ENCODE results near the gene GRIN2A.

The GRIN2A gene

DNA sequence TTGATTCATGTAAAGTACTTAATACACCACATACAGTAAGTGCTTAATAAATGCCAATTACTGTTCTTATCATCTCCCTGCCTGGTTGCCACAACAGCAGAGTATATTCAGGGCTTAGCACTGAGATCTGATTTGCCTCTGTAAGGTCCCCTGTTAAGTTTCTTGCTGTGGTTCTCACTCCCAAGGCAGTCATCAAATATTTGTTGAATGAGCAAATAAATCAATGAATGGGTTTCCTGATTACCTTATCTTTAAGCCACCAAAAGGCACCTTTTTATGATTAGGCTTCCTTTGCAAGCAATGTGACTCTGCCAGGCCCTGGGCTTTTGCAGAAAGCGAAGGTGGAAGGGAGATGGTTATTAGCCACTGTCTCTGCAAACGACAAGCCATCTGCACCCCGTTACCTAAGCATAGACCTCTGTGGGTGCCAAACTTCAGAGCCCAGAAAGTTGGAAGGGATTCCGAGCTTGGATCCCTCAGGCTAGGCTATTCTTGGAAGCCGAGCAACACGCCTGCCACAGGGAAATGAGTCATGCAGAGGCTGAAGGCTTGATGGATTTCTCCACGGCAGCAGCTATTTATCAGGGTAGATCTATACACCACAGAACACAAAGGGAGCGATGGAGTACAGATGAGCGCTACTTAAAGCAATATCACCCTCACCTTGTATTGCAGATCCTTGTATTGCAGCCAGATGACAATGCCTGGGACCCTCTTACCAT, 102.0 kb downstream of the GRIN2A start:
- no peaks in the 10 kb centered on the region for H3K36me3 ChIP-seq (ENCODE audit: control insufficient read depth, insufficient read depth, low read length)
- H3K27me3 ChIP-seq (ENCODE audit: control insufficient read depth, insufficient read depth, low read length, poor library complexity, severe bottlenecking) = no peaks in the 10 kb centered on the region
- WGBS, 2 experiments = 82 to 87% methylated on average over 9 of the region's 9 CpGs
- H3K4me1 ChIP-seq (ENCODE audit: control insufficient read depth, insufficient read depth, low read length) = peaks cover 17% of the 10 kb centered on the region
- no peaks in the 10 kb centered on the region for H3K9me3 ChIP-seq (ENCODE audit: control insufficient read depth, low read length)
- H3K27ac ChIP-seq (ENCODE audit: insufficient read depth, low read depth, low read length, poor library complexity, severe bottlenecking) = no peak overlapping the region
- no peak overlapping the region for H3K4me3 ChIP-seq (ENCODE audit: insufficient read depth, low read depth, low read length)

DNA sequence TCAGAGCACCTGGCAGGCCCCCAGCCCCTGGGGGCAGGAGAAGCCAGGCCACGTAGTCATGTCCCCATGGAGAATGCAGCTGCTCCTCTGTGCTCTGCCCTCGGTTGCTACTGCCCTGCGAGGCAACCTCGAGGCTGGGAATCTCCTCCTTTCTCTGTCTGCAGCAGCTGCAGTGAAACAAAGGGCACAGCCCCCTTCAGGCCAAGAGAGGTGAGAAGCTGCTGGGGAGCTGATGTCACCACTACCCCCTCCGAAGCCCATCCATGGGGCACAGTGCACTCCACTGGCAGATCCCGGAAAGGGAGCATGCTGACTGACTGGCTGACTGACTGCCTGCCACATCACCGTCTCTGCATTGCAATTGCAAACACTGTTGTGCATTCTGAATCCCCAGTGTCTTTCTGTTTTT, 103.7 kb downstream of the GRIN2A start:
- H3K9me3 ChIP-seq (ENCODE audit: control insufficient read depth, low read length) = no peaks in the 10 kb centered on the region
- peaks cover 17% of the 10 kb centered on the region for H3K4me1 ChIP-seq (ENCODE audit: control insufficient read depth, insufficient read depth, low read length)
- H3K27ac ChIP-seq (ENCODE audit: insufficient read depth, low read depth, low read length, poor library complexity, severe bottlenecking) = no peak overlapping the region
- WGBS, 2 experiments = 33 to 38% methylated on average over 7 of the region's 7 CpGs
- no peak overlapping the region for H3K4me3 ChIP-seq (ENCODE audit: insufficient read depth, low read depth, low read length)
- no peaks in the 10 kb centered on the region for H3K36me3 ChIP-seq (ENCODE audit: control insufficient read depth, insufficient read depth, low read length)
- H3K27me3 ChIP-seq (ENCODE audit: control insufficient read depth, insufficient read depth, low read length, poor library complexity, severe bottlenecking) = no peaks in the 10 kb centered on the region

DNA sequence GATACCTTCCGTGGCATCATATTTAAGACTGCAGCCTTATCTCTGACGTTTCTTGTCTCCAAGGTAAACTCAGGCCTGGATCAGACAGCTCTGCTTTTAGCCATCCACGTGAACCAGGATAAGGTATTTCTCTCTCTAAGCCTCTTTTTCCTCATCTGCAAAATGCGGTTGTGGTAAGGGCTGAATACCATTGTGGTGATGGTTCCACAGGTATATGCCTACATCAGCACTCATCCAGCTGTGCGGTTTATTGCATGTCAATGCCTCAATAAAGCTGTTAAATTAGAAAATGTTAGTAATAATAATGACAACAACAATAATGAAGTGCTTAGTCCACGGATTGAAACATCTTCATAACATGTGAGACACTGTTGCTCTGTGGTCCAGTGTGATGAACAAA, 104.4 kb downstream of the GRIN2A start:
- Histone ChIP-seq H3K27me3 (ENCODE audit: control insufficient read depth, insufficient read depth, low read length, poor library complexity, severe bottlenecking) (no peaks in the 10 kb centered on the region), H3K36me3 (ENCODE audit: control insufficient read depth, insufficient read depth, low read length) (no peaks in the 10 kb centered on the region), H3K4me3 (ENCODE audit: insufficient read depth, low read depth, low read length) (no peak overlapping the region), H3K9me3 (ENCODE audit: control insufficient read depth, low read length) (no peaks in the 10 kb centered on the region), H3K27ac (ENCODE audit: insufficient read depth, low read depth, low read length, poor library complexity, severe bottlenecking) (peak overlapping the region; percentile 9), H3K4me1 (ENCODE audit: control insufficient read depth, insufficient read depth, low read length) (peaks cover 17% of the 10 kb centered on the region)
- 95 to 98% methylated on average over 5 of the region's 6 CpGs for WGBS, 2 experiments

- Histone ChIP-seq H3K27ac (ENCODE audit: insufficient read depth, low read depth, low read length, poor library complexity, severe bottlenecking) (no peak overlapping the region), H3K36me3 (ENCODE audit: control insufficient read depth, insufficient read depth, low read length) (no peaks in the 10 kb centered on the region), H3K27me3 (ENCODE audit: control insufficient read depth, insufficient read depth, low read length, poor library complexity, severe bottlenecking) (no peaks in the 10 kb centered on the region), H3K4me1 (ENCODE audit: control insufficient read depth, insufficient read depth, low read length) (peaks cover 17% of the 10 kb centered on the region), H3K9me3 (ENCODE audit: control insufficient read depth, low read length) (no peaks in the 10 kb centered on the region), H3K4me3 (ENCODE audit: insufficient read depth, low read depth, low read length) (no peak overlapping the region)
- 81 to 82% methylated on average over 5 of the region's 5 CpGs for WGBS, 2 experiments
These were observed 106.2 kb downstream of the GRIN2A start for GRCh38 chr16:10076037-10076436.

- Histone ChIP-seq H3K27me3 (ENCODE audit: control insufficient read depth, insufficient read depth, low read length, poor library complexity, severe bottlenecking) (no peaks in the 10 kb centered on the region), H3K9me3 (ENCODE audit: control insufficient read depth, low read length) (no peaks in the 10 kb centered on the region), H3K27ac (ENCODE audit: insufficient read depth, low read depth, low read length, poor library complexity, severe bottlenecking) (no peak overlapping the region), H3K4me3 (ENCODE audit: insufficient read depth, low read depth, low read length) (no peak overlapping the region), H3K4me1 (ENCODE audit: control insufficient read depth, insufficient read depth, low read length) (no peaks in the 10 kb centered on the region), H3K36me3 (ENCODE audit: control insufficient read depth, insufficient read depth, low read length) (no peaks in the 10 kb centered on the region)
- WGBS, 2 experiments = 95 to 98% methylated on average over 4 of the region's 4 CpGs
These were observed 111.6 kb downstream of the GRIN2A start for GRCh38 chr16:10070591-10070990.

DNA sequence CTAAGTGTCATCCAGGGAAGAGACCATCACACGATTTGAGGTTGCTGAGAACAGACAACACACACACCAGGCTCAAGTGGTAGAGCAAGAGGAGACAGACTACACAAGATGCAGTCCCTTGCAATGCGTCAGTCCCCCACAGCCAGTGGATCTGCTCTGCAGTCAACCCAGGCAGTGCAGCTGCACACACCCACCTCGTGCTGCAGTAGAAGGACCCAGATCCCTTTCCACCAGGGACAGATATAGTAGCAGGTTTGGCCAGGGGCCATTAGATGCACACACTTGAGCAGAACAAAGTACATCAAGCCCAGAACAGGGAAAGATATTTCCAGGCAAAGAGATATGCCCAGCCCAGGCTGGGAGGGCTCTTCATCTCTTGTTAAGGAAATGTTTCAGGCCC, 112.9 kb downstream of the GRIN2A start:
- Histone ChIP-seq H3K27me3 (ENCODE audit: control insufficient read depth, insufficient read depth, low read length, poor library complexity, severe bottlenecking) (no peaks in the 10 kb centered on the region), H3K4me1 (ENCODE audit: control insufficient read depth, insufficient read depth, low read length) (no peaks in the 10 kb centered on the region), H3K9me3 (ENCODE audit: control insufficient read depth, low read length) (no peaks in the 10 kb centered on the region), H3K27ac (ENCODE audit: insufficient read depth, low read depth, low read length, poor library complexity, severe bottlenecking) (no peak overlapping the region), H3K36me3 (ENCODE audit: control insufficient read depth, insufficient read depth, low read length) (no peaks in the 10 kb centered on the region), H3K4me3 (ENCODE audit: insufficient read depth, low read depth, low read length) (no peak overlapping the region)
- WGBS, 2 experiments = 92 to 94% methylated on average over 3 of the region's 3 CpGs

GRCh38 chr16:10067835-10068234, 114.4 kb downstream of the GRIN2A start:
- Histone ChIP-seq H3K4me1 (ENCODE audit: control insufficient read depth, insufficient read depth, low read length) (no peaks in the 10 kb centered on the region), H3K27me3 (ENCODE audit: control insufficient read depth, insufficient read depth, low read length, poor library complexity, severe bottlenecking) (no peaks in the 10 kb centered on the region), H3K27ac (ENCODE audit: insufficient read depth, low read depth, low read length, poor library complexity, severe bottlenecking) (no peak overlapping the region), H3K4me3 (ENCODE audit: insufficient read depth, low read depth, low read length) (no peak overlapping the region), H3K36me3 (ENCODE audit: control insufficient read depth, insufficient read depth, low read length) (no peaks in the 10 kb centered on the region), H3K9me3 (ENCODE audit: control insufficient read depth, low read length) (no peaks in the 10 kb centered on the region)
- WGBS, 2 experiments = 58 to 76% methylated on average over 2 of the region's 2 CpGs

DNA sequence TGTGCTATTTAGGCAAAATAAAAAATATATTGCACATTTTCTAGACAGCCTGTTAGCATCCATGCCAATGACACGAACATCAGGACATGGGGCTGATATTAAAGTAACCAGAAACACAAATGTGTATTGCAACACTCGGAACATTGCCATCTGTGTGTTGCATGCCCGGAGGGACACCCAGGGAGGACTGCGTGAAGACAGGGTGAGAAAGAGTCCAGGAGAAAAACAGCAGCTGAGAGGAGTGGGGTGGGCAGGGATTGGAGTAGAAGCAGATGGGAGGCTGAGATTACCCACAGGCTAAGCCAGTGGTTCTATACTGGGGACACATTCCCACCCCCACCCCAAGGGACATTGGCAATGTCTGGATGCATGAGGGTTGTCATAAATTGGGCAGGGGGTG, 114.8 kb downstream of the GRIN2A start:
- no peak overlapping the region for H3K4me3 ChIP-seq (ENCODE audit: insufficient read depth, low read depth, low read length)
- no peaks in the 10 kb centered on the region for H3K9me3 ChIP-seq (ENCODE audit: control insufficient read depth, low read length)
- no peaks in the 10 kb centered on the region for H3K4me1 ChIP-seq (ENCODE audit: control insufficient read depth, insufficient read depth, low read length)
- H3K36me3 ChIP-seq (ENCODE audit: control insufficient read depth, insufficient read depth, low read length) = no peaks in the 10 kb centered on the region
- H3K27ac ChIP-seq (ENCODE audit: insufficient read depth, low read depth, low read length, poor library complexity, severe bottlenecking) = no peak overlapping the region
- H3K27me3 ChIP-seq (ENCODE audit: control insufficient read depth, insufficient read depth, low read length, poor library complexity, severe bottlenecking) = no peaks in the 10 kb centered on the region
- 82 to 85% methylated on average over 4 of the region's 4 CpGs for WGBS, 2 experiments

DNA sequence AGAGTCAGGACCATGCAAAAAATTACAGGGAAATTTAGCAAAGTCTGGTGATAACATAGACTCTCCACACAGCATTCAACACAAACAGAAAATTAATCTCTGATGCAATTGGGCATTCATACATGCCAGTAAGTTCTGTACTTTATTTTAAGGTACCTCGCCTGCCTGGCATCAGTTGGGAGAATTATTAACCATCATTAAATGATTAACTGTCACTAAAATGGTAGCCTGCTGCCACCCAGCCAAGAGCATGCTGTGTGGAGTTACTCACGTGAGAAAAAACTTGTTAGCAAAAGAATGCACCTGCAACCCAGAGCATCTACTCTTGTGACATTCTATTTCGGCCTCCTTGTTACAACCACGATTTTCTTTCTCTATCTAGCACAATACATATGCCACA, 117.2 kb downstream of the GRIN2A start:
- Histone ChIP-seq H3K4me3 (ENCODE audit: insufficient read depth, low read depth, low read length) (no peak overlapping the region), H3K4me1 (ENCODE audit: control insufficient read depth, insufficient read depth, low read length) (no peaks in the 10 kb centered on the region), H3K27me3 (ENCODE audit: control insufficient read depth, insufficient read depth, low read length, poor library complexity, severe bottlenecking) (no peaks in the 10 kb centered on the region), H3K36me3 (ENCODE audit: control insufficient read depth, insufficient read depth, low read length) (no peaks in the 10 kb centered on the region), H3K9me3 (ENCODE audit: control insufficient read depth, low read length) (no peaks in the 10 kb centered on the region), H3K27ac (ENCODE audit: insufficient read depth, low read depth, low read length, poor library complexity, severe bottlenecking) (no peak overlapping the region)
- 79 to 86% methylated on average over 4 of the region's 4 CpGs for WGBS, 2 experiments

DNA sequence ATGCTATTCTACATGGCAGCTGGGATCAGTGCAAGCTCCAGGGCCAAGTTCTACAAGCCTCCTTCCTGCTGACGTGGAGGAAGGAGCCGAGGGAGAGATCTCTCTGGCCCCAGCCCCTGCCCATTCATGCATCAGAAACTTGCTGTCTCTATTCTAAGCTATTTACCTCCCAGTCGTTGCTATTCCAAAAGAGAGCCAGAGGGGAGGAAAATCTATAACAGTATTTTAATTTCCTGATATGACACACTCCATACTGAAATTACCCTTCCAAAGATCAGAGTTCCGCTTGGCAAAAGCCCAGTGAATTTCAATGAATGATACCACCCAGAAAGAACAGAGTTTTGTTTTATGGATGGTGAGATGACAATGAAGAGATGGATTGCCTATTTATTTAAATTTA, 133.4 kb downstream of the GRIN2A start:
- Histone ChIP-seq H3K27me3 (ENCODE audit: control insufficient read depth, insufficient read depth, low read length, poor library complexity, severe bottlenecking) (no peaks in the 10 kb centered on the region), H3K36me3 (ENCODE audit: control insufficient read depth, insufficient read depth, low read length) (no peaks in the 10 kb centered on the region), H3K4me3 (ENCODE audit: insufficient read depth, low read depth, low read length) (no peak overlapping the region), H3K9me3 (ENCODE audit: control insufficient read depth, low read length) (no peaks in the 10 kb centered on the region), H3K27ac (ENCODE audit: insufficient read depth, low read depth, low read length, poor library complexity, severe bottlenecking) (no peak overlapping the region), H3K4me1 (ENCODE audit: control insufficient read depth, insufficient read depth, low read length) (no peaks in the 10 kb centered on the region)
- WGBS, 2 experiments = 89 to 96% methylated on average over 3 to 4 of the region's 4 CpGs

DNA sequence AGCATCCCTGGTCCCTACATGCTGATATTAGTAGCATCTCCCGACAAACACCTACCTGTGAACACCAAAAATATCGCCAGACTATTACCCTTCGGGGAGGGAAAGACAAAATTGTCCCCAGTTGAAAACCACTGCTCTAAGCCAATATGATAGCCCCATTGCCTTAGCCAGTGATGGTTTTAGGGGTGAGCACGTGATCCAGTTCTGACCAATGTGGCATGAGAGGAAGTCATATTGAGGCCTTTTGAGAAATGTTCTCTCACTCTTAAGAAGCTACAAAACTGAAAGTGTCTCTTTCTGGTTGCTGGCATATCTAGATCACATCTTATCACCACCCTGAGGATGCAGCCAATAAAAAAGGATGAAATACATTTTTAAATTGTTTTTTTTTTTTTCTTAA, 136.3 kb downstream of the GRIN2A start:
- WGBS, 2 experiments = 91 to 96% methylated on average over 4 of the region's 4 CpGs
- Histone ChIP-seq H3K36me3 (ENCODE audit: control insufficient read depth, insufficient read depth, low read length) (no peaks in the 10 kb centered on the region), H3K9me3 (ENCODE audit: control insufficient read depth, low read length) (no peaks in the 10 kb centered on the region), H3K4me3 (ENCODE audit: insufficient read depth, low read depth, low read length) (no peak overlapping the region), H3K4me1 (ENCODE audit: control insufficient read depth, insufficient read depth, low read length) (no peaks in the 10 kb centered on the region), H3K27me3 (ENCODE audit: control insufficient read depth, insufficient read depth, low read length, poor library complexity, severe bottlenecking) (no peaks in the 10 kb centered on the region), H3K27ac (ENCODE audit: insufficient read depth, low read depth, low read length, poor library complexity, severe bottlenecking) (no peak overlapping the region)

All from ectodermal cell (in vitro differentiated cells).